Loucy (cell line): ENCODE data around the gene NGRN.

Experiments
- H2AFZ ChIP-seq: fragments of 200-600 bp; sonication (generic); 2 replicates; pipeline ENCODE4 v1.6.0; 2016; ENCODE audit warnings: antibody characterized with exemption, mild to moderate bottlenecking, low read length, moderate library complexity
- H3F3A ChIP-seq: fragments of 200-600 bp; 2 replicates; pipeline ENCODE4 v1.6.0; 2016; ENCODE audit warnings: antibody characterized with exemption, low read depth, mild to moderate bottlenecking
- H3K27me3 ChIP-seq: fragments of 200-600 bp; sonication (generic); 2 replicates; pipeline ENCODE4 v1.6.1; 2014; ENCODE audit warnings: low read length, mild to moderate bottlenecking; ENCODE audit not compliant: insufficient read depth, poor library complexity, severe bottlenecking
- H3K36me3 ChIP-seq: fragments of 200-600 bp; sonication (generic); 2 replicates; pipeline ENCODE4 v1.6.1; 2016; ENCODE audit warnings: low read length; ENCODE audit not compliant: insufficient read depth
- H3K4me1 ChIP-seq: fragments of 200-600 bp; sonication (generic); 2 replicates; pipeline ENCODE4 v1.5.1; 2014; ENCODE audit warnings: low read length, mild to moderate bottlenecking; ENCODE audit not compliant: insufficient read depth, poor library complexity, severe bottlenecking
- H3K4me2 ChIP-seq: fragments of 200-600 bp; sonication (generic); 2 replicates; pipeline ENCODE4 v1.6.0; 2014; ENCODE audit warnings: antibody characterized with exemption, low read length, low read depth, mild to moderate bottlenecking; ENCODE audit not compliant: poor library complexity, severe bottlenecking
- H3K4me3 ChIP-seq: fragments of 200-600 bp; sonication (generic); 2 replicates; pipeline ENCODE4 v1.5.1; 2014; ENCODE audit warnings: low read length, mild to moderate bottlenecking, mixed read lengths; ENCODE audit not compliant: poor library complexity, severe bottlenecking
- H3K79me2 ChIP-seq: fragments of 200-600 bp; sonication (generic); 2 replicates; pipeline ENCODE4 v1.6.1; 2014; ENCODE audit warnings: low read length; ENCODE audit not compliant: insufficient read depth
- H3K9ac ChIP-seq: fragments of 200-600 bp; sonication (generic); 2 replicates; pipeline ENCODE4 v1.6.0; 2014; ENCODE audit warnings: mild to moderate bottlenecking, low read depth, low read length, moderate library complexity; ENCODE audit not compliant: poor library complexity, severe bottlenecking
- H3K9me2 ChIP-seq: fragments of 200-600 bp; sonication (generic); replicated peaks from 2 replicates; pipeline ENCODE4 v1.6.1; 2016; ENCODE audit warnings: low read depth, low read length, mixed read lengths
- H3K9me3 ChIP-seq: fragments of 200-600 bp; sonication (generic); 2 replicates; pipeline ENCODE4 v1.6.1; 2014; ENCODE audit warnings: mild to moderate bottlenecking, antibody characterized with exemption, low read length, low read depth; ENCODE audit not compliant: insufficient read depth
- H4K20me1 ChIP-seq: fragments of 200-600 bp; sonication (generic); 2 replicates; pipeline ENCODE4 v1.6.0; 2014; ENCODE audit warnings: antibody characterized with exemption, low read length, mild to moderate bottlenecking; ENCODE audit not compliant: insufficient read depth, poor library complexity, severe bottlenecking
- CTCF ChIP-seq: fragments of 200-600 bp; sonication (generic); conservative IDR thresholded peaks from 2 replicates; pipeline ENCODE4 v1.5.1; 2014; ENCODE audit warnings: mild to moderate bottlenecking, antibody characterized with exemption, low read length
- EZH2phosphoT487 ChIP-seq: fragments of 200-600 bp; IDR thresholded peaks from 2 replicates; pipeline ENCODE4 v1.6.1; 2018; ENCODE audit warnings: antibody characterized with exemption, mild to moderate bottlenecking, moderate library complexity, borderline replicate concordance

NGRN gene

GRCh38 chr15:90309020-90309419, 43.5 kb downstream of the NGRN start:
- Histone ChIP-seq H3K36me3 (no peaks in the 10 kb centered on the region), H3K4me1 (peaks cover 11% of the 10 kb centered on the region), H3K9ac (no peak overlapping the region), H3K9me2 (no peaks in the 10 kb centered on the region), H3K4me2 (no peak overlapping the region), H3K4me3 (no peak overlapping the region), H3F3A (no peaks in the 10 kb centered on the region), H2AFZ (no peak overlapping the region), H3K79me2 (no peaks in the 10 kb centered on the region), H3K27me3 (no peaks in the 10 kb centered on the region), H3K9me3 (no peaks in the 10 kb centered on the region), H4K20me1 (no peaks in the 10 kb centered on the region)
- TF ChIP-seq EZH2phosphoT487 (no peak), CTCF (no peak)

GRCh38 chr15:90315278-90315982, 50.0 kb downstream of the NGRN start:
- Histone ChIP-seq H2AFZ (no peak overlapping the region), H3K9me3 (no peaks in the 10 kb centered on the region), H3F3A (no peaks in the 10 kb centered on the region), H3K4me1 (no peaks in the 10 kb centered on the region), H3K4me3 (no peak overlapping the region), H3K9me2 (no peaks in the 10 kb centered on the region), H3K9ac (no peak overlapping the region), H3K79me2 (no peaks in the 10 kb centered on the region), H3K36me3 (no peaks in the 10 kb centered on the region), H3K27me3 (no peaks in the 10 kb centered on the region), H4K20me1 (no peaks in the 10 kb centered on the region), H3K4me2 (no peak overlapping the region)
- no peak for TF ChIP-seq EZH2phosphoT487
- TF ChIP-seq CTCF, result no peak

GRCh38 chr15:90316139-90316538, 50.7 kb downstream of the NGRN start:
- TF ChIP-seq EZH2phosphoT487, result no peak
- TF ChIP-seq CTCF, result no peak
- Histone ChIP-seq H2AFZ (no peak overlapping the region), H3K36me3 (no peaks in the 10 kb centered on the region), H3K27me3 (no peaks in the 10 kb centered on the region), H3K4me3 (no peak overlapping the region), H3K79me2 (no peaks in the 10 kb centered on the region), H3K9me3 (no peaks in the 10 kb centered on the region), H3K9me2 (no peaks in the 10 kb centered on the region), H4K20me1 (no peaks in the 10 kb centered on the region), H3K9ac (no peak overlapping the region), H3F3A (no peaks in the 10 kb centered on the region), H3K4me1 (no peaks in the 10 kb centered on the region), H3K4me2 (no peak overlapping the region)
